Inflammatory macrophage treated with lipopolysaccharide for 1 hour (primary cell): ENCODE results near the gene THEMIS2.
"Not testable (repeated sequence)": the region's sequence is repeated elsewhere in the genome, so short reads cannot be mapped to it uniquely, and the experiment has no call there.

Source experiments
- DNase-seq, 2 donors: peaks; one replicate each; pipeline ENCODE4 v3.0.0-alpha.2; 2020 to 2022

The THEMIS2 gene

GRCh38 chr1:27863538-27863915 is 8.8 kb upstream of the THEMIS2 start:
- peak; percentile 66 to 80 for DNase-seq

DNA sequence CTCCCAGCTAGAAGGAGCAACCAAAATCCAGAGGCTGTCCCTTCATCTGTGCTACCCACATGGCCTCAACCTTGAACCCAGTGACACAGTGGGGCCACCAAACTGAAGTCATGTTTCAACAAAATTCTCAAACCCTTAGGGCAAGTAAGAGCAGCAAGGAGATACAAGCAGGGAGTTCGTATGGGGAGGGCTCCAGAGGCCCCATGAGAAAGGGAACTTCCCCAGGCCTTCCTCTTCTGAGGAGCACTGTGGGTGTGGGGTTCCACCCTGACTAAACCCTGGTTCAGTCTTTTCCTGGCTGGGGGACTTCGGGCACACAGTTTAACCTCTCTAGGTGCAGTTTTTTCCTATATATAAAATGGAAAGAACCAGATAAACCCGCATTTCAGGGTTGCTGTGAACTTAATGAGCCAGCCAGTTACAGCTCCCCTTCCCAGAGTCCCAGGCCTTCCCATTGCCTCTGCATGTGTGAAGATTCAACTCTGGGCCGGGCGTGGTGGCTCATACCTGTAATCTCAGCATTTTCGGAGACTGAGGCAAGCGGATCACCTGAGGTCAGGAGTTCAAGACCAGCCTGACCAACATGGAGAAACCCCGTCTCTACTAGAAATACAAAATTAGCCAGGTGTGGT is 8.0 kb upstream of the THEMIS2 start:
- DNase-seq: peak; percentile 88 to 96

DNA sequence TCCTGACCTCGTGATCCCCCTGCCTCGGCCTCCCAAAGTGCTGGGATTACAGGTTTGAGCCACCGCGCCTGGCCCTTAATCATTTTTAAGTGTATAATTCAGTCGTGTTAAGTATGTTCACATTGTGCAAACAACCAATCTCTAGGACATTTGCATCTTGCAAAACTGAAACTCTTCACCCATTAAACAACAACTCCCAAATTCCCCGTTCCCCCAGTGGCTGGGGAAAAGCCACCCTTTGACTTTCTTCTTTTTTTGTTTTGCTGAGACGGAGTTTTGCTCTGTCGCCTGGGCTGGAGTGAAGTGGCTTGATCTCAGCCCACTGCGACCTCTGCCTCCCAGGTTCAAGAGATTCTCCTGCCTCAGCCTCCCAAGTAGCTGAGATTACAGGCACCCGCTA is 6.5 kb upstream of the THEMIS2 start:
- DNase-seq: peak; percentile 86 to 91

DNA sequence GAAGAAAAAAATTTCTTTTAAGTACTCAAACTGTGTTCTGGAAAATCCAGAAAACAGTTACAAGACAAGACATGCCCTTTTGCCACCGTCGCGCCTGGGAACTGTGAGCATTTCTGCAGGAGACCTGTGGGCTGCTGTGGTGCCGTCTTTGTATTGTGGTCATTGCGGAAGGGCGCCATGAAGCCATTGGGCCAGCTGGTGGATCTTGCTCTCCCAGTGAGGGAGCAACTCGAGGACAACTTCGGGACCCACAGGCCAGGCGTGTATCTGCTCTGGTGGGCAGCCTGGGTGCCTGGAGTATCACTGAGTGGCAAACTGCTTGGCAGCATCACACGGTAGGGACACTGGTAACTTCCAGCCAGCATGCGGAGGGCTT is 3.8 kb upstream of the THEMIS2 start:
- DNase-seq: no peak

GRCh38 chr1:27868932-27869718 is 3.2 kb upstream of the THEMIS2 start:
- peak in 1 of 2 donors; percentile 66 for DNase-seq

GRCh38 chr1:27869719-27870085 is 2.6 kb upstream of the THEMIS2 start:
- DNase-seq: no peak

DNA sequence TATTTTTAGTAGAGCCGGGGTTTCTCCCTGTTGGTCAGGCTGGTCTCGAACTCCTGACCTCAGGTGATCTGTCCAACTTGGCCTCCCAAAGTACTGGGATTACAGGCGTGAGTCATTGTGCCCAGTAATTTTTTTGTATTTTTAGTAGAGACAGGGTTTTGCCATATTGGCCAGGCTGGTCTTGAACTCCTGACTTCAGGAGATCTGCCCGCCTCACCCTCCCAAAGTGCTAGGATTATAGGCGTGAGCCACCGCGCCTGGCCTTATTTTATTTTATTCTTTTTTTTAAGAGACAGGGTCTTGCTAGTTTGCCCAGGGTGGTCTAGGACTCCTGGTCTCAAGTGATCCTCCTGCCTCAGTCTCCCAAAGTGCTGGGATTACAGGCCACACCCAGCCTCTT is 1.3 kb upstream of the THEMIS2 start:
- DNase-seq: not testable (repeated sequence)

GRCh38 chr1:27872802-27873551 is 633 bp downstream of the THEMIS2 start:
- peak; percentile 68 for DNase-seq

DNA sequence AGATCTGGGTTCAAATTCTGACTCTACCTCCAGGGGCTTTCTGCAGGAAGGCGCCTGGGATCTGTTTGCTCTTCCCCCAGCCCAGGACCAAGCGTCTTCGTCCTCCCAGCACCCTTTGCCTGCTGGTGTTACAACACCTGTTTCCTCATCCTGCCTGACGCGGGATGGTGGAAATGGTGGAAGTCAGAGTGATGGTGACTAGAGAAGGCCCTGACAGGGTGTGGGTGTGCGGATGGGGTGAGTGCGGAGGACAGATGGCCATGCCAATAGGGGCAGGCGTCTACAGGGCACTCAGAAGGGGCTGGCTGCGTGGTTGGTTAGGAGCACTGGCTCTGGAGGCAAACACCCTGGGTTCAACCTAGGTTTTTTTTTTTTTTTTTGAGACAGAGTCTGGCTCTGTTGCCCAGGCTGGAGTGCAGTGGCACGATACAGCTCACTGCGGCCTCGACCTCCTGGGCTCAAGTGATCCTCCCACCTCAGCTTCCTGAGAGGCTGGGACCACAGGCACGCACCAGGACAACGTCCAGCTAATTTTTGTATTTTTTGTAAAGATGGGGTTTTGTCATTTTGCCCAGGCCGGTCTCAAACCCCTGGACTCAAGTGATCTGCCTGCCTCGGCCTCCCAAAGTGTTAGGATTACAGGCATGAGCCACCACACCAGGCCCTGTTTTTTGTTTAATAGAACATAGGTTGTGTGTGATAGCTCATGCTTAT is 1.5 kb downstream of the THEMIS2 start:
- peak; percentile 75 to 87 for DNase-seq

DNA sequence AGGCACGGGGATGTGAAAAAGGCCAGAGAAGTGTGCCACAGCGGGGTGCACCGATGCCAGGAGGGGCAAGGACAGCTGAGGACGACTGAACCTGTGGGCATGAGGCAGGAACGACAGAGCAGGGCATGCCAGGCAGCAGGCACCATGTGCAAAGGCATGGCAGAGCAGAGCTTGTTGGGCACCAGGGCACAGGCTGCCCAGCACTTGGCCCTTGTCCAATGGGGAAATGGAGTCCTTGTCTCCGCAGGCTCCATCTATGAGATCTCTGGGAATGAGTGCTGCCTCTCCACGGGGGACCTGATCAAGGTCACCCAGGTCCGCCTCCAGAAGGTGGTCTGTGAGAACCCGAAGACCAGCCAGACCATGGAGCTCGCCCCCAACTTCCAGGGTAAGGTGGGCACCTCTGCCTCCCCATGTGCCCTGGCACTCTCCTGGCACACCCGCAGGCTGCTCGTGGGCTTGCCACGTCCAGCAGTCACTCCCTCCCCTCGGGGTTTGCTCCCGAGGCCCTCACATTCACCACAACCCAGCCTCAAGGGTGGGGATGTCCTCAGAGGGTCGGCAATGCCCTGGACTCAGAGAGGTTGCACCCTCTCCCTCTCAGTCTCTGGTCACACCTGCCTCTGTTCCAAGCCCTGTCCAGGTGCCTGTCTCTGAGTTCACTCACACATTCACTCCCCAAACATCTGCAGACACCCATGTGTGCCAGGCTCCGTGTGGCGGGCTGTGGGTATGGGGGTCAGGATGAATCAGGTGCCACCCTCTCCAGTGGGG is 4.2 kb downstream of the THEMIS2 start:
- DNase-seq: no peak

DNA sequence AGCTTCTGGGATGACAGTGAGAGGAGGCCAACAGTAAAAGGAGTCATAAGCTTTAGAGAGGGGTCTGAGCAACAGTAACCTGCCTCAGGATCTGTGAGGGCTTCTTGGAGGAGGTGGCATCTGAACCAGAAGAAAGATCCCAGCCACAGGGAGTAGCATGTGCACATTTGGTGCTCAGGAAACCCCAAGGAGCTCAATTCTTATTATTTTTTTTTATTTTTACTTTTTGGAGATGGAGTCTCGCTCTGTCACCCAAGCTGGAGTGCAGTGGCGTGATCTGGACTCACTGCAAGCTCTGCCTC is 4.7 kb downstream of the THEMIS2 start:
- DNase-seq: no peak

- no peak for DNase-seq
Observed at GRCh38 chr1:27878039-27878438, 5.7 kb downstream of the THEMIS2 start.

DNA sequence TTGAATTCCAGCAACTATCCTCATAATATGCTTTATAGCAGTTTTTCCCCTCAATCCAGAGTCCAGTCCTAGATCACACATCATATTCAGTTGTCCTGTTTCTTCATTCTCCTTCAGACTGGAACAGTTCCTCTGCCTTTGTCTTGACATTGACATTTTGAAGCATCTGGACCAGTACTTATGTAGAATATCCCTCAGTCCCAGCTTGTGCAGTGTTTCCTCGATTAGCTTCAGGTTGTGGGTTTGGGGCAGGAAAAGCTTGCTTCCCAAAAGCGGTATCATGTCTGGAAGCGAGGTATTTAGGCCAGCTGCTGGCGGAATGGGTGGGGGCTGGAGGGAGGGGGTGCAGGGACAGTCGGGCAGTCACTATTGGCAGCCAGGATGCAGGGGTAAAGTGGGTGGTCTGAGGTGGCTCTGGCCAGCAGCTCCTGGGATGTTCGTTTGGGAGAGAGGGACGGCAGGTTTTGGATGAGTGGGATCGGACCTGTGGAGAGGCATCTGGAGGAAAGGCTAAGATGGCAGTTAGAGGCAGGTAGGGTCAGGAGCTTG is 6.5 kb downstream of the THEMIS2 start:
- no peak for DNase-seq

DNA sequence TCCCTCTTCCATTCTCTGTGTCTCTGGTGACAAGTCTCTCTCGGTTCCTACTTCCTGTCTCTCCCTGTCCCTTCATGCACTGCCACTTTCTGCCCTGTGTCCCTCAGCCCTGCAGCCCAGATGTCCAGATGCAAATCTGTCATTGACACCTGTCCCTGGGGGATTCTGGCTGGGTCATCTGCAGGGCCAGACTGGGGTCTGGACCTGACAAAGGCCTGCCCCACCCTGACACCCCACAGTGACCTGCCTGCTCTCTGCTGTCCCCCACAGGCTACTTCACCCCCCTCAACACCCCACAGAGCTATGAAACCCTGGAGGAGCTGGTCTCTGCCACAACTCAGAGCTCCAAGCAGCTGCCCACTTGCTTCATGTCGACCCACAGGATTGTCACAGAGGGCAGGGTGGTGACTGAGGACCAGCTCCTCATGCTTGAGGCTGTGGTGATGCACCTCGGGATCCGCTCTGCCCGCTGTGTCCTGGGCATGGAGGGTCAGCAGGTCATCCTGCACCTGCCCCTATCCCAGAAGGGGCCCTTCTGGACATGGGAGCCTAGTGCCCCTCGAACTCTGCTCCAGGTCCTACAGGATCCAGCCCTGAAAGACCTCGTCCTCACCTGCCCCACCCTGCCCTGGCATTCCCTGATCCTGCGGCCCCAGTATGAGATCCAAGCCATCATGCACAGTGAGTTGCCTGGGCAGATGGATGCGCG is 7.2 kb downstream of the THEMIS2 start:
- no peak for DNase-seq

DNA sequence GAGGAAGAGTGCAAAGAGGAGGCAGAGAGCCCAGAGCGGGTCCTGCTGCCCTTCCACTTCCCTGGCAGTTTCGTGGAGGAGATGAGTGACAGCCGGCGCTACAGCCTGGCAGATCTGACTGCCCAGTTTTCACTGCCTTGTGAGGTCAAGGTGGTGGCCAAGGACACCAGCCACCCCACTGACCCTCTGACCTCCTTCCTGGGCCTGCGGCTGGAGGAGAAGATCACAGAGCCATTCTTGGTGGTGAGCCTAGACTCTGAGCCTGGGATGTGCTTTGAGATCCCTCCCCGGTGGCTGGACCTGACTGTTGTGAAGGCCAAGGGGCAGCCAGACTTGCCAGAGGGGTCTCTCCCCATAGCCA is 10.2 kb downstream of the THEMIS2 start:
- DNase-seq: no peak

DNA sequence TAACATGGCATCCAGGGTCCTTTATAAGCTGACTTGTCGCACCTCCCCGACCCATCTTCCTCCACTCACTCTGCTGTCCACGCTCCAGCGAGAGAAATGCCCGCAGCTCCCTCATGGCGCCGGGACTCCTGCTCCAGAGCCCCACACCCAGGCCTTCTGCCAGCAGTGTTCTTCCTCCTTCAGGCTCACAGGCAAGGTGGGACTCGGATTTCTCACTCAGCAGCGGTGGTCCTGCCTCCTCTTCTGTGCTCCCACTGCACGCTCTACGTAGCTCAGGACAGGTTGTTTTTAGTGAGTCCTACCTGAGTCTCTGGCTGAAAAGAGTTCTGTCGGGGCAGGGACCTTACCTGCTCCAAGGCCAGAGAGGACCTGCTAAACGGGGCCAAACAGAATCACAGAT is 11.2 kb downstream of the THEMIS2 start:
- DNase-seq: no peak

DNA sequence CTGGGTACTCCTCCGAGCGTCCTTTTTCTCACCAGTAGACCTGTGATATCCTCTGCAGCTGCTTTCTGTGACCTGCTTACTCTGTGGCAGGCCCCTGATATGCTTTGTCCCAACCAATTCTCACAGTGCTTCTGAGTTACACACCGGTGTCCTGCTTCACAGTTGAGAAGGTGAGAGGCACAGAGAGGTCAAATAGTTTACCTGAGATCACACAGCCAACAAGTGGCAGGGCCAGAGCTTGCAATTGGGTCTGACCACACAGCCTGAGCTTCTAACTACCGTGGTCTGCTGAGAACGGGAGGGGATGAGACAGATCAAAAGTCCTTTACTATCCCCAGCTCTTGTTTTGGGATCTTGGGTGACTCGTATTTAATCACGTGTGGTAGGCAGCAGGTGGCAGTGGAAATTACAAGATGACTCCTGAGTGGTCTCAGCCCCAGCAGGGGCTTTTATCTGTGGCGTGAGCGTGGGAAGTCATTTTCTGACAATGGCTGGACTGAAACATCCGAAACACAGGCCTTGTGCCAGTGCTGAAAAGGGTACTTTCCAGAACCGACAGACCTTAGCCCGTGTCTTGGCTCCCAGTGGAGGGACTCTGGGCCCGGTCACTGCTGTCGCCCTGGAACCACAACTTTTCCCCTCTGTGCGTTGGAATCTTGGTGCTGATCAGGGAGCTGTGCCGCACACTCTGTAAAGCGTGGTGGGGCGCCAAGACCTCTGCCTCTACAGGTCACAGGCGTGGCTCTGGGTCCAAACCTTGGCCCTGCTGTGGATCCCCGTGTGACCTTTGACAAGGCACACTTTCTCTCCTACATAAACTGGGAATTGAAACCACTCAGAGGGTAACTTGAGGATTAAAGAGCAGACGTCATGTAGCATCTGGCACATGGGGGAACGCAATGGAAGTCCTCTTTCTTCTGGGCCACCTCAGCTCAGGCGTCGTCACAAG is 11.9 kb downstream of the THEMIS2 start:
- DNase-seq: peak in 1 of 2 donors; percentile 79

GRCh38 chr1:27885114-27885528 is 12.8 kb downstream of the THEMIS2 start:
- DNase-seq: peak; percentile 85 to 91

- peak; percentile 94 to 98 for DNase-seq
Observed at GRCh38 chr1:27885621-27886352, 13.4 kb downstream of the THEMIS2 start.

DNA sequence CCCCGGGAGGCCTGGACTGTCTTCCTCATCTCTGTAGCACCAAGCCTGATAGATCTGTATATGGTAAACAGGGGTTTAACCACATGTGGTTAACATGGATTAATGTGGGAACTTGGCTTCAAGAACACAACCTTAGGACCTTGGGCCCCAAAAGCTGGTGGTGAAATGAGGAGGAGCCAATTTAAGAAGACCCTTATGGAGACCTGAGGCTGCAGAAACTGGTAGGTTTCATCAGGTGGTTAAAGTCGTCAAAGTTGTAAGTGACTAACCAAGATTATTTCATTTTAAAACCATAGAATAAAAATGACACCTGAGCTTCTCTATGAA is 14.0 kb downstream of the THEMIS2 start:
- no peak for DNase-seq
